ENCODE results near the gene HDDC3. TPM values are rescaled to one million over a fixed set of nuclear protein-coding genes. Genes with fewer than 3 reads are reported as not detected.

Gene HDDC3
- total and polyA plus RNA-seq, 2 donors (not counting 3 experiments of a cell fraction or from before 2014, with no cell fraction given) = 16.0 to 20.2 TPM

DNA sequence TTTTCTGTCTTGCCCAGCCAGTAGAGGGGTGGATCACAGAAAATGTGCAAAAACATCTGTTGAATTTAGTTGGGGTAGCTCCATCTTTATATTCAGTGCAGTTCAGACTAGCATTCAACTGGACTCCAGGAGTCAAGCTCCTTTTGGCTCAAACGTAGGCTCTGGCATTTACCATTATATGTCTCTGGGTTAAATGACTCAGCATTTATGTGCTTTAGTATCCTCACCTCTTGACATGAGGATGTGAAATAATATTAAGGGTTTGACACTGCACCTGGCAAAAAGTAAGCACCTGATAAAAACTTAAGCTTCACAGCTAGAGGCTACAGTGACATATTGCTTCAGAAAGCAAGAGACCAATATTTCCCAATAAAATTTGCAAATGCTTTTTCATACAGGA, 47.2 kb upstream of the HDDC3 start:
- CTCF ChIA-PET = interaction anchor here (2.4 to 4.7 kb wide), 2 partner anchors 23 to 292 kb away, joined by 7 to 29 read pairs; no protein-coding TSS in a partner anchor
- H3K4me3 ChIP-seq (replicated peaks in 1 of 3; ENCODE audit: insufficient read depth in 1 of 3, low read depth in 1 of 3, low read length in 3 of 3) = no peak overlapping the region
- no peak overlapping the region for H3K4me2 ChIP-seq (ENCODE audit: insufficient read depth, low read length)
- DNase-seq (ENCODE audit: low read depth, low spot score) (no peak), FAIRE-seq (no peak)
- no peak overlapping the region for H3K9ac ChIP-seq (replicated peaks; ENCODE audit: extremely low read depth, insufficient read depth, low read length)
- no TSS peak for BruUV-seq (replicated peaks)
- H3K79me2 ChIP-seq (ENCODE audit: control insufficient read depth, insufficient read depth, low read length) = peaks cover 17% of the 10 kb centered on the region
- H3K27ac ChIP-seq (ENCODE audit: insufficient read depth, low read depth, low read length) = no peak overlapping the region
- no peak for TF ChIP-seq POLR2AphosphoS5 (IDR thresholded peaks at IDR 0.05; ENCODE audit: insufficient read depth, low read depth, low read length)
- TF ChIP-seq, protein P1, sequence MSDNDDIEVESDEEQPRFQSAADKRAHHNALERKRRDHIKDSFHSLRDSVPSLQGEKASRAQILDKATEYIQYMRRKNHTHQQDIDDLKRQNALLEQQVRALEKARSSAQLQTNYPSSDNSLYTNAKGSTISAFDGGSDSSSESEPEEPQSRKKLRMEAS (IDR thresholded peaks at IDR 0.05; ENCODE audit: insufficient read depth, insufficient read length) = no peak
- TF ChIP-seq GATA2 (IDR thresholded peaks at IDR 0.05; ENCODE audit: insufficient read depth, insufficient read length, low read depth, low read length) = no peak
- TF ChIP-seq, protein P2, sequence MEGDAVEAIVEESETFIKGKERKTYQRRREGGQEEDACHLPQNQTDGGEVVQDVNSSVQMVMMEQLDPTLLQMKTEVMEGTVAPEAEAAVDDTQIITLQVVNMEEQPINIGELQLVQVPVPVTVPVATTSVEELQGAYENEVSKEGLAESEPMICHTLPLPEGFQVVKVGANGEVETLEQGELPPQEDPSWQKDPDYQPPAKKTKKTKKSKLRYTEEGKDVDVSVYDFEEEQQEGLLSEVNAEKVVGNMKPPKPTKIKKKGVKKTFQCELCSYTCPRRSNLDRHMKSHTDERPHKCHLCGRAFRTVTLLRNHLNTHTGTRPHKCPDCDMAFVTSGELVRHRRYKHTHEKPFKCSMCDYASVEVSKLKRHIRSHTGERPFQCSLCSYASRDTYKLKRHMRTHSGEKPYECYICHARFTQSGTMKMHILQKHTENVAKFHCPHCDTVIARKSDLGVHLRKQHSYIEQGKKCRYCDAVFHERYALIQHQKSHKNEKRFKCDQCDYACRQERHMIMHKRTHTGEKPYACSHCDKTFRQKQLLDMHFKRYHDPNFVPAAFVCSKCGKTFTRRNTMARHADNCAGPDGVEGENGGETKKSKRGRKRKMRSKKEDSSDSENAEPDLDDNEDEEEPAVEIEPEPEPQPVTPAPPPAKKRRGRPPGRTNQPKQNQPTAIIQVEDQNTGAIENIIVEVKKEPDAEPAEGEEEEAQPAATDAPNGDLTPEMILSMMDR (IDR thresholded peaks at IDR 0.05; ENCODE audit: extremely low read depth in 1 of 2, insufficient read depth in 1 of 2, low read depth in 1 of 2, low read length in 2 of 2) = no peak
- TF ChIP-seq EZH2 (IDR thresholded peaks at IDR 0.05; ENCODE audit: borderline replicate concordance, low read depth, low read length, severe bottlenecking) = no peak
- TF ChIP-seq JUN (IDR thresholded peaks at IDR 0.05; ENCODE audit: borderline replicate concordance, insufficient read depth, insufficient read length, low read depth) = no peak
- no peak for TF ChIP-seq POLR2A (IDR thresholded peaks at IDR 0.05; ENCODE audit: low read depth, low read length)
- no peak for TF ChIP-seq FOS (IDR thresholded peaks at IDR 0.05; ENCODE audit: borderline replicate concordance, insufficient read depth, low read length)
- no peak for TF ChIP-seq MYC (IDR thresholded peaks at IDR 0.05; ENCODE audit: low read depth, low read length)
- H3K36me3 ChIP-seq (ENCODE audit: control insufficient read depth in 2 of 2, extremely low read depth in 1 of 2, insufficient read depth in 2 of 2, low read length in 2 of 2) = peaks cover 3 to 20% of the 10 kb centered on the region in 2 experiments
- H4K20me1 ChIP-seq (replicated peaks; ENCODE audit: control insufficient read depth, extremely low read depth, insufficient read depth, low read length) = no peaks in the 10 kb centered on the region
- POLR2A ChIA-PET = no interaction called here
- H3K9me1 ChIP-seq (replicated peaks; ENCODE audit: control insufficient read depth, extremely low read depth, insufficient read depth, low read length) = no peaks in the 10 kb centered on the region
- no peaks in the 10 kb centered on the region for H3K9me3 ChIP-seq (replicated peaks; ENCODE audit: control insufficient read depth, insufficient read depth, low read length)
- no peaks in the 10 kb centered on the region for H3K27me3 ChIP-seq (ENCODE audit: control insufficient read depth in 2 of 2, insufficient read depth in 2 of 2, low read length in 2 of 2)
- dilution Hi-C loops (cut with MboI; ENCODE audit: extremely low pct_ligation_motif_present, low sequenced_read_pairs) = no loop called here
- H3K4me1 ChIP-seq (ENCODE audit: control insufficient read depth, extremely low read depth, insufficient read depth, low read length) = no peaks in the 10 kb centered on the region
- intact Hi-C loops (cut with micrococcal nuclease) = no loop called here
- no peak overlapping the region for H2AFZ ChIP-seq (ENCODE audit: low read depth, low read length)
